GM18519 (cell line): Measurements from ENCODE around the gene GNAQ.
"Not testable (repeated sequence)": the region's sequence is repeated elsewhere in the genome, so short reads cannot be mapped to it uniquely, and the experiment has no call there.

Experiments
- ATAC-seq: cut with Tn5 transposase; IDR thresholded peaks from one replicate; pipeline ENCODE4 v1.9.1; 2021; ENCODE audit warnings: mild to moderate bottlenecking, moderate library complexity; ENCODE audit not compliant: unreplicated experiment, low FRiP score

GNAQ gene

DNA sequence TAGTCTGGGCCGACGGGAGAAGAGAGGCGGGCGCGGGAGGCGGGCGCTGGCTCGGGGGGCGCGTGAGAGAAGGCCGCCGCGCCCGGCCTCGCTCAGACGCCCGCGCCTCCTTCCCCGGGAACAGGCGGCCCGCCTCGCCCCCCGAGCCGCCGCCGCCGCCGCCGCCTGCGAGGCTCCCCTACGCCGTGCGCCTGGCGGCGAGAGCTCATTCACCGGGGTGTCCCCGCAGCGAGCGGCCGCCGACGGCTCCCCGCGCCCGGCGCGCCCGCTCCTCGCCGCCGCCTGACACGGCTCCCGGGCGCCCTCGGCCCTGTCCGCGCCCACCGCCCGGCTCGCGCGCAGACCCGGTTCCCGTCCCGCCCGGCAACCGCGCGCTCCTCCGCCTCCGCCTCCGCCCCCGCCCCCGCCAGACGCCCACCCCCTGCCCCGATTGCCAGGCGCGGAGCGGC lies at the start of gene GNAQ:
TSS of gene GNAQ (minus strand) at position 368 of the 449 bp plus-strand sequence. CDS start 576 bp downstream, outside the sequence.
- no peak for ATAC-seq

DNA sequence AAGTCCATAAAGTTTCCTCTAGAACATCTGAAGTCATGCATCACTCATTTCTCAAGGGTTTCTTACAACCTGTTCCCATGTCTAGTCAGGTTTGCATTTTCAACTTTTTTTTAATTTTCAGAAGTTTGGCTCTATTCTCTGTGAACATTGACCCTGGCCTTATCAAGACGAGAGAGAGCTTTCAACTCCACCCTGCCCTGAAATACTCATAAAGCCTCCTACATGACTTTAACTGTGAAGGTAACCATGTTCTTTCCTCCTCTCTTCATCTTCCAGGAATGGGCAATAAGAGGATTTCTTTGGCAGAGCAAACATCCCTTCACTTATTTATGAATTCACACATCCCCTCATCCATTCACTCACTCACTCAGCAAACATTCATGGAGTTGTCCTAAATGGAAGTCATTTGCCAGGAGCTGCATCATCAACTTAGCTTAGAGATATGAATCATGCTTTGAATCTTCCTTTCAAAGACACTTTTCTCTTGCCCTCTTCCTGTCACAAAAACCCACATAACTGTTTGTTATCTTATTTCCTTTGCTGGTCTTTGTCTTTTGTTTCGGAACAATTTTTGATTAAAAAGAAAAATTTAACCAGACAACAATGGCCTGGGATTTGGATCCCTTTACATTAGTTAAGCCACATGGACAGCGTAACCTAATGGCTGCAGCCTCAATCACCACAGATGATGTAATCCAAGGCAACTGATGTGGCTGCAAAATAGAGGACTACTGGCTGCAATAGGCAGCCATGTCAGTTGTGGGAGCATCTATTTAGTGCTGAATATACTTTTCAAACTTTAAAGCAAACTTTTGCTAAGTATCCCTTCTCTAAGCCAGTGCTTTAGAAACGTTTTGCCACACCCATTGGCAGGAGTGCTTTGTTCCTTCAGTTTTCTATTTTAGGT lies 43.0 kb upstream of the GNAQ start:
- ATAC-seq: no peak

DNA sequence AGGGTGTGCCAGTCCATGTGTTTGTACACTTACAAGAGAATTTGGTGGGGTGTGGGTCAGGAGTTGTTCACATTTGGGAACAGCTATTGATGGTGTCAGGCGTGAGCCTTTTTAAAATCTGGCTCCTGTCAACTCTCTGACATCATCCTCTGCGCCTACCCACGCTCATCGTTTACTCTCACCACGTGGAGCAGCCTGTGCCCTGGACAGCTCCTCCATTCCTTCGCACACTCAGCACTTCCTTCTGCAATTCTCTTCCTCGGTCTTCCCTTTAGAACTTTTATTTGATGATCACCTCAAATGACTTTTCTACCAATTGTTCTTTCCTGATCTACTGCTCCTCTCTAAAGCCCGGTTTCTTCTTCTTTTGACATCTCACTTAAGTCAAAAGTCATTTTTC lies 42.1 kb upstream of the GNAQ start:
- ATAC-seq: no peak

DNA sequence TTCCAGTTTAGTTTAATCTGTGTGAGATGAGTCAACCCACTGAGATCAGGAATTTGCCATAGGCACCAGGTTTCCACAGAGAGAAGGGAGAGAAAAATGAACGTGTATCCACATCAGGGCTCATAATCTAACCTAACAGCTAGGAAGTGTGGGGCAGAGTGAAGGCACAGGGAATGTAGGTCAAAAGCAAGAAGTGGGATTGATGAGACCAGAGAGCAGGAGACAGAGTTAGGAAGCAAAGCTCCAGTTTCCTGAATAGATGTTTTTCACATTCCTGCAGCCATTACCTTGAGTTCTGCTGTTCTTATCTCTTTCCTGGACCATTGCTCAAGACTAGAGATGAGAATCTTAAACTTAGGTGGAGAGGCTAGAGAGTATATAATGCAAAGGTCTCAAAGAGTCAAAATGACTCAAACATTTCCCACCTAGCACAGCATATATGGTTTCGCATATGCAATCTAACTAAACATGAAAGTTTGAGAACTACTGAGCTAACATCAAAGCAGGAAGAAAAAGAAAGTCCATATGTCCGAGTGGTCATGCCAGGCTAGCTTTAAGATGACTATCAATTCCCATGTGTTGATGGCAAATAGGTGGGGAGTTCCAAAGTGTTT lies 41.1 kb upstream of the GNAQ start:
- ATAC-seq: no peak

DNA sequence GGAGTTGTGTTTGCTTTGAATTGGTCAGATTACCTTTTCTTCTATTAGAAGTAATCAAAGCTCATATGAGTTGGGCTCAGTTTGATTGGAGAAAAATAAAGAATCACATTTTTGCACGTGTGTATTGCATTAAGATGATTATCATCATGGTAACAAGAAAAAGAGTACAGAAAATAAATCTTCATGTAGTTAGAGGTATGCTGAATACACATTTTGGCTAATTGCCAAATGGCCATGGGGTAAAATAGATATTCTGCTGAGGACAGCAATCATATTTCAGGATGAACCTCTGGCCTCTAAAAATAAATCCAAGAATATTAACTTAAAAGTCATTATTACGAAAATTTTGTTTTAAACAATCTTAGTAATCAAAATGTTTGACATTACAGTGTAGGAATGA lies 38.9 kb upstream of the GNAQ start:
- ATAC-seq: no peak

DNA sequence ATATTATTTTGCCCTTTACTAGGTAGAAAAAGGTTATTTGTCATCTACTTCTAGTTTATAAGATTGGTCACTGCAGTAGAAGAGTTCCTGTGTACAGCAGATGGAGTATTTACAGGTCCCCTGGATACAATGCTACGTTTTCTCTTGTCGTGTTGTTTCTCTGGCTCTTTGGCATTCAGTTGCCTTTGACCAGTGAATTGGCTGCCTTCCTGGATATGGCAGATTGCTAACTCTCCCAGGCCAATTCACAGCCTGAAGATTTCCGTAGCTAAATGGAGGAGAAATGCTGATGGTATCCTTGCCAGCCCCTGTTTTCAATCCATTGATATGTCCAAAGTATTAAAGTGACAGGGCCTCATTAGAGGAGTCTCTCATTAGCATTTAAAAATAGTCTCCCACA lies 32.5 kb upstream of the GNAQ start:
- no peak for ATAC-seq

DNA sequence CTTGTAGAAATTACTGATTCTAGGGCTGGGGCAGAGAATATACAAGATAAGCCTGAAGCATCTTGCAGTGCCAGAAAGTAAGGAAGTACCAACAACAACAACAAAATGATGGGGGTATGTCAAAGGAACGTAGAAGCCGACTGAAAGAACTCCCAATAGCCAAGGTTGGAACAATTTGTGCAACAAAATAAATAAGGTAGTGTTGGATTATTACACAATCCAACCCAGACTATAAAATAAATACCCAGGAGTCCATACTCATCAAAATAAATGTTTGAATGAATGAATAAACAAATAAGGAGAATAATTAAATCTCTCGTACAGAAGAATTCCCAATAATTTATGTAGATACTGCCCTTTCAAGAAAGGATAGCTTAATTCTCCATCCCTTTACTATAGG lies 31.1 kb upstream of the GNAQ start:
- no peak for ATAC-seq

DNA sequence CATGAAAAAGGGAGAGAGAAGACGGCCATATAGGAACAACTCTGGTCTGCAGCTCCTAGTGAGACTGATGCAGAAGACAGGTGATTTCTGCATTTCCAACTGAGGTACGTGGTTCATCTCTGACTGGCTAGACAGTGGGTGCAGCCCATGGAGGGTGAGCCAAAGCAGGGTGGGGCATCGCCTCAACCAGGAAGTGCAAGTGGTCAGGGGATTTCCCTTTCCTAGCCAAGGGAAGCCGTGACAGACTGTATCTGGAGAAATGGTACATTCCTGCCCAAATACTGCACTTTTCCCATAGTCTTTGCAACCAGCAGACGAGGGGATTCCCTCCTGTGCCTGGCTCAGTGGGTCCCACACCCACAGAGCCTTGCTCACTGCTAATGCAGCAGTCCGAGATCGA lies 22.6 kb upstream of the GNAQ start:
- ATAC-seq: not testable (repeated sequence)

DNA sequence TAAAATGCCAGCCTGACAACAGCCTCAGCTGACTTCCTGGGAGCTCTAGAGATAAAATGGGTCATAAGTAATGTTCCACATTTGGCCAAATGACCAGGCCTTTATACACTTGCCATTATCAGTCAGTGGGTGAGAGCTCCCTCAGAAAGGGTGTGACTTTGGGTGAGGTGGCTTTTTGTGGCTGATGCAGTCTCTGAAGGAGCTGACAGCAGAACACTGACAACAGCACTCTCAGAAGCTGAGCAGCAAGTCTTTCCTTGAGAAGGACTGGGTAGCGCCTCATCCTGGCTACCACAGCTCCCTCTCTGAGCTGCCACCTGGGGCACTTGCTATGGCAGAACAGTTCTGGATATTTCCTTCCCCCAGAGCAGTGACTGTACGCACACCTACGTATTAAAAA lies 22.0 kb upstream of the GNAQ start:
- no peak for ATAC-seq

DNA sequence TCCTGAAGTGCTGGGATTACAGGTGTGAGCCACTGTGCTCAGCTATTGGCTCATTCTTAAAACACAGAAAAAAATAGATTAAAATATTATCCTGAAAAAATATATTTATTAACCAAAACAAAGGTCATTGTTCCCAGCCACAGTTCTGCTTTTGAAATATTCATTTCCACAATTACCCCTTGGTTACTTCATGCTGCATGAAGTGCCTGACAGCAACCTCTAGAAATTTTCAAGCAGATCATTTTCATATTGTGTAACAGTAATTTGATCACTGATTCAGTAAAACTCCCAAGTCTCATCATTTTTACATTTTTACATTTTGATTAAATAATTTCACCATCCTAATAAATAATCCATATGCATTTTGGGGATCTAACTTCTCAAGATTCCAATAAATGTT lies 18.8 kb upstream of the GNAQ start:
- no peak for ATAC-seq

DNA sequence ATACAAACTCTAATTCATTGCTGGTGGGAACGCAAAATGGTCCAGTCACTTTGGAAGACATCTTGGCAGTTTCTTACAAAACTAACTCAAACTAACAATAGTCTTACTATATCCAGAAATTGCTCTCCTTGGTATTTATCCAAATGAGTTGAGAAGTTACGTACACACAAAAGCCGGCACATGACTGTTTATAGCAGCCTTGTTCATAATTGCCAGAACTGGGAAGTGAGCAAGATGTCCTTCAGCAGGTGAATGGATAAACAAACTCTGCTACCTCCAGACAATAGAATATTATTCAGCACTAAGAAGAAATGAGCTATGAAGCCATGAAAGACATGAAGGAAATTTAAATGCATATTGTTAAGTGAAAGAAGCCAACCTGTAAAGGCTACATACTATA lies 17.9 kb upstream of the GNAQ start:
- ATAC-seq: no peak

DNA sequence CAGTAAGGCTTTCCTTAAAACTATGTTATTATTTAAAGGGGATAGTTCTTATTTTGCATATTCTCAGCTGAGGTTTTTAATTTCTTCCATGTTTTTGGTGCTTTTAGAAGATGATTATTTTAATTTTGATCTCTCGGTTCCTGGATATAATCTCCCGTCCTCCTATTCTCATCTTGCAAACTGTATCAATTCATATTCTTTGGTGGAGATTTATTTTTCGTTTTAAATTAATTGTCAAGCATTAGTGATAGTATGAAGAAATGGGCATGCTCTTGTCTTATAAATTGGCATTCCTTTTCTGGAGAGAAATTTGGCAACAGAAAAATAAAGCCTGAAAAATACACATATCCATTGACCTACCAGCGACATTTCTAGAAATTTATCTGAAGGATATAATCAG lies 15.5 kb upstream of the GNAQ start:
- ATAC-seq: no peak

DNA sequence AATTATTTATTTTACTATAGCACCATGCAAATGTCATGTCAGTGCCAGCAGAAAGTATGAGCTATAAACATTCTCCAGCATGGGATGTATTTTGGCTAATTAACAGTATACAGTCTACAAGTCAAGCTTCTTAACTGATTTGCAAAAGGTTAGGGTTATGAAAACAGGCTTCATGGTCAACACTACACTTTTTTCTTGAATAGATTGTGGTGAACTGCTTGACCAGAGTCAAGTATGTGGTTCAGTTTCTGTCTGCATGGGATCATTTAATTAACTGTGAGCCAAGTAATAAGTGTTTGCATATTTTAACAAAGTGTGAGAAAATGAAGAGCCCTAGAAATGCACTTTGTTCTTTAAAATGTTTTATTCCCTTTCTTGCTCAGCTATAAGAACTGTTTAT lies 14.5 kb upstream of the GNAQ start:
- no peak for ATAC-seq

DNA sequence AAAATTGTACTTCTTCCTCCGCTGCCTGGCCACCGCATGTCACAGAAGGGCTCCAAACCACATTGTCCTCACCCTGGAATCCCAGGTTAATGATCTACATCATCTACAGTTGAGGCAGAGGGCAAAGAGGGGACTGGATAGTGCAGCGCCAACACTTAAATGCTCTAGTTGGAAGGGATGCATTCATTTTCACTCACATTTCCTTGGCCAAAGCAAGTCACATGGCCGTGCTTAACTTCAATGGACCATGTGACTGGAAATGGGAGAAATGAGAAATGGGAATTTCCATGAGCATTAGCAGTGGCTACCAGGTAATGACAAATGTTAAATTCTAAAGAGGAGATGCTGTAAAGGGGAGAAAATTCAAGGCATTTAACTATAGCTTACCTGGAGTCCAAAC lies 13.3 kb upstream of the GNAQ start:
- ATAC-seq: no peak

DNA sequence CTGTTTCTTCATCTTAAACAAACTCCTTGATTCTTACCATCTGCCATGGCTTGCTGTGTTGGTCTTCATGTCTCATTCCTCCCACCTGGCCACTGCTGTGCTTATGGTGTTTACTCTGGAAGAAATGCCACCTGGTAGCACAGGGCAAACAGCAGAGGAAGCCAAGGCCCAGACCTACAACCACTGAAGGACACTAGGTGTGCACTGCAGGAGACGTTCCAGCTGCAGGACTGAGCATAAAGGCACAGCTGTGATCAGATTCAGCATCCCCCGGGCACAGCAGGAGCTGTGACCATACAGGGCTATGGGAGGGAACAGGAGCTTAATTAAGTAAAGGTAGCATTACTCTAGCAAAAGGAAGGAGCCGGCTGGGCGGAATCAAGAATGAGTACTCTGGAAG lies 12.6 kb upstream of the GNAQ start:
- ATAC-seq: no peak

DNA sequence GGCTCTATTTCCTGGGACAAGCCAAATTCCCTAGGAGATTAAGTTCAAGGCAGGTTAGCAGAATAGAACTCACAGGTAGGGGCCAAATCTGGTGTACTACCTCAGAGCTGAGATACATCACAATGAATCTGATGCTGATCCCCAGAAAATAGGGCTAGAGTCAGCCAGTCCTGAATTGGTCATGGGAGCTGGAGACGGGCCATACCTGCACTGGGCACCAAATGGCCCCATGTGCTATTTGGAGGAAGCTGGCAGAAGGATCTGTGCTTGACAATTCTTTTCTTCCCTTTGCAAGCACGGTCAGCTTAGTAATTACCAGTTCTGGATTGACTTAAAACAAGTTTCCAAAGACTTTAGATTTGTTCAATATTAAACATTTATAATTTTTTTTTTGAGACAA lies 10.4 kb upstream of the GNAQ start:
- no peak for ATAC-seq

DNA sequence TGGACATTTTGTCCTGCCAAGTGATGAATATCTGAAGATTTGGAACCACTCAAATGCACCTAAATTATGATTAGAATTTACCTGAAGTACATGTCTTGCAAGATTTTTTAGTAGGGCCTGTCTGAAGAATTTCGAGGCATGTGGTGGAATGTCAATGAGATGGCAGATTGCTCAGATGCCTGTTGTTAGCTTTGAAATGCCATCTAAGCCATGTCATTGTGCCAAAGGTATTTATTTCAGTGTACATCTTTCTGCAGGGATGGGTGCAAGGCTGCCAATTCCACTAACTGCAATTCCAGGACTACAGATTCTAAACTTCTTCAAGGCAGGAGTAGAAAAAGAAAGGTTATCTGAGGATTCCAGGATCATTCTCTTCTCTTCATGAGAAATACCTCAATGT lies 9.1 kb upstream of the GNAQ start:
- no peak for ATAC-seq

DNA sequence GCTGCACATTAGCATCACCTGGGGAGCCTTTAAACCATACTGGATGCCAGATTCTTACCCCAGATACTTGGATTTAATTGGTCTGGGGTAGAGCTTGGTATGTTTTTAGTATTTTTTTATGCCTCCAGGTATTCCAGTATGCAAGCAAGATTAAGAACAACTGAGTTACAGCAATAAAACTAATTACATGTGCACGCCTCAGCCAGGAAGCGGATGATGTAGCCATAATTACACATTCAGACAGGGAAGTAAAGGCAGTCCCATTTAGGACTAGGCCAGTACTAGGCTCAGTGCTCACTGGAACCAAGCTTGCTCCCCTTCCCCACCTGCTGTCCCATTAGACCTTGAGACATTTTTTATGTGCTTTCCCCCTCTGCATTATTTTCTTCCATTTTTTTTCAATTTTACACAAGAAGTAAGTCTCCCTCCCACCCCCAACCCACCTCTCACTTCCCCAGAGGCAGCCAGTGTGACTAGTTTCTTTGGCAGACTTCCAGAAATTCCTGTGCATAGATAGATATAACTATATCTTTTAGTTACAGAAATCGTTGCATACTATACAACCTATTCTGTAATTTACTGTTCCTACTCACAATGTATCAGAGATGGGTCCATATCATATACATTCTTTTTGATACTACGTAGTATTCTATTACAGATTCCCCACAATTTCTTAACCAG lies 7.1 kb upstream of the GNAQ start:
- ATAC-seq: no peak

DNA sequence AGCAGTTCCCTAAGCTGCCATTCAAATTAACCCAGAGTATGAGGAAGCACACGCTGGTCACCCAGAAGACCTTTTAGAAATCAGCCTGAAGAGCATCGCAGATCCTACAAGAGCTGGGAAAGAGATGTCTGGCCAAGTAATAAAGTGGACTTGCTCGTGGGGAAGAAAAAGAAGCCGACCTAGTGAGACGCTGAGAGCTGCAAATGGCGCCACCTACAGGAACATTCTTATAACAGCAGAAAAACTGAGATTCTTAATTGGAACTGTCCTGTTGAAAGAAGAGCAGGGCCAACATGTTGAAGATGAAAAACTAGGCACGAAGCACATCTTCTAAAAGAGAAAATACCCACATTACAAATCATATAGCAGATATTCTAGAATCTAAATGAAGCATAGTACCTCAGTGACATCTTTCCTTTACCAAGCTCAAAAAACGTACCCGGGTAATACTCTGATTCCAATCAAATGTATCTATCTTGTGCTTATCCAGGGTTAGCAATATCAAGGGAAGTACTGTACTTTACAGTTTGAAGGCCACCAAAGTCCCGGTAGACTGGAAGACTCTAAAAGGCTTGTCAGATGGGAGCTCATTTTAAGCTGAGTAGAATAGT lies 3.9 kb upstream of the GNAQ start:
- ATAC-seq: no peak

DNA sequence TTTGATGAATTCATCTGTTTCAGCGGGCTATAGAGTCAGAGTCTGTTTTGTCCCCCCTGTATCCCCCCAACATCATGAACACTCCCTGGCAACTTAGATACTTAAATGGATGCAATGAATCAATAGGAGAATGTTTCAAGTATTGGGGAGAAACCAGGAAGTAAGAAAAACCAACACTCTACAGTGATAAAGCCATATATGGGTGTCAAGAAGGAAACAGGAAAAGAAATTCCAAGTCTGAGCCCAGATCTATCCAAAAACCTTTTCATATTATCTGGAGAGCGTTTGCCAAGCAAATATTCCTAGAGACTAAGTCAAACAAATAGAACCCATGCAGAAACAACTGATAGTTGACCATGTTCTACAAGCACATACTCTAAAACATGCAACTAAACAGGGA lies 2.3 kb upstream of the GNAQ start:
- no peak for ATAC-seq
